NCI-H524 treated with DMSO at 0.1 percent for 48 hours (cell line): ENCODE measurements around the gene ANKRD37.
"Not testable (repeated sequence)": the region's sequence is repeated elsewhere in the genome, so short reads cannot be mapped to it uniquely, and the experiment has no call there.

ENCODE experiments used
- DNase-seq: peaks from one replicate; lab custom pipeline; 2025; lab: John Stamatoyannopoulos, UW

ANKRD37 gene, protein sequence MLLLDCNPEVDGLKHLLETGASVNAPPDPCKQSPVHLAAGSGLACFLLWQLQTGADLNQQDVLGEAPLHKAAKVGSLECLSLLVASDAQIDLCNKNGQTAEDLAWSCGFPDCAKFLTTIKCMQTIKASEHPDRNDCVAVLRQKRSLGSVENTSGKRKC

DNA sequence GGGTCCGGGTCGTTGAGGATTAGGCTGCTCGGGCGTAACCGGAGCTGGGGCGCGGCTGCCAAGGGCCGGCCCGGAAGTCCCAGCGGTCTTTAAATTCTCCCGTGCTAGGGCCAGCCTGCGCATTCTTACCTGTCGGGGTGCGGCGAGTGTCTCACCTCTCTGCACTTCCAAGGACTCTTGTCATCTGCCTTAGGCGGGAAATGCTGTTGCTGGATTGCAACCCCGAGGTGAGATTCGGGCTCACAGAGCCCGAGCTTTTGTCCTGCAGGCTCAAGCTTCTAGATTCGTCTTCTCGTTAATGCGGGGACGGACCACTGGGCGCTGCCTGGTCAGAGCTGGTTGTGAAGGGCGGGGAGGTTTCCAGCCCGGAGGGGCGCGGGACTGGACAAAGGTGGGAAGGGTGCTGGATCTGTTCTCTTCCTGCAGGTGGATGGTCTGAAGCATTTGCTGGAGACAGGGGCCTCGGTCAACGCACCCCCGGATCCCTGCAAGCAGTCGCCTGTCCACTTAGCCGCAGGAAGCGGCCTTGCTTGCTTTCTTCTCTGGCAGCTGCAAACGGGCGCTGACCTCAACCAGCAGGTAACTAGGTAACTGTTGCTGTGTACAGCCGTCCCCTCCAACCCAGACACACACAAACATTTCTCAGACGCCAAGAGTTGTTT, at the start of gene ANKRD37:
Gene ANKRD37, plus strand, starts transcription at position 118 of the 662 bp plus-strand sequence. Its CDS starts 83 bp downstream, at position 201.
- no peak for DNase-seq

DNA sequence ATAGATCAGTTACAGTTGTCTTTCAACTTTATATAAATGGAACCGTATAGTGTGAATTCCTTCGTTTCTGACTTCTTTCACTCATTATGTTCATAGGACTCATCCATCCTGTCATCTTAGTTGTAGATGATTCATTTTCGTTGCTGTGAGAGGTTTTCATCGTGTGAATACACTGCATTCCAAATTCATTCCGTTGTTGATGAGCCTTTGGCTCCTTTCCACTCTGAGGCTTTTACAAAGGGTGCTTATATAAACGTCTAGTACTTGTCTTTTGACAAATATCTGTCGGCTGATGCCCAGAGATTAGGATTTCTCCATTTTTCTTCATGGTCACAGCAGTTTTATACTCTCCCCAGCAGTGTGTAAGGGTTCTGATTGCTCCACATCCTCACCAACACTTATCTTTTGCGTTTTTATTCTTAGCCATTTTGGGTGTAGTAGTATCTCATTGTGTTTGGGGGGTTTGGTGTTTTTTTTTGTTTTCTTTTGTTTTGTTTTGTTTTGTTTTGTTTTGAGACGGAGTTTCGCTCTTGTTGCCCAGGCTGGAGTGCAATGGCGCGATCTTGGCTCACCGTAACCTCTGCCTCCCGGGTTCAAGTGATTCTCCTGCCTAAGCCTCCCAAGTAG, 49.6 kb upstream of the ANKRD37 start:
- no peak for DNase-seq

DNA sequence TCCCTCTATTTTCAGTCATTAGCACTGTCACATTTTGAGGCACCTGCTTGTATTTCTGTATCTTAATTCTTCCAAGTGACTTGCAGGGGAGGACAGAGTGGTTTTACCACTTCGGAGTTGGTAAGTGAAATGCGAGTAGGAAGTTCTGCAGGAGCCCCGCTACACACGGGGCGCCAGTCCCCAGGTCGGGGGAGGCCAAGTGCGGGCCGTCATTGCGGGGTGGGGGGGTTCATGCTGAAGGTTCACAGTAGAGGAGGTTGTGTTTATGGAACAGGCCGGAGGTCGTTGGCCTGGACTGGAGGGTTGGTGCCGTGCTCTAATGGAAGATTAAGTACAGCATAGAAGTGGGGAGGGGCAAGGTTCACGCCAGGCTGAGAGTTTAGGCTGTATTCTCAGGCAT, 45.0 kb upstream of the ANKRD37 start:
- DNase-seq: no peak

DNA sequence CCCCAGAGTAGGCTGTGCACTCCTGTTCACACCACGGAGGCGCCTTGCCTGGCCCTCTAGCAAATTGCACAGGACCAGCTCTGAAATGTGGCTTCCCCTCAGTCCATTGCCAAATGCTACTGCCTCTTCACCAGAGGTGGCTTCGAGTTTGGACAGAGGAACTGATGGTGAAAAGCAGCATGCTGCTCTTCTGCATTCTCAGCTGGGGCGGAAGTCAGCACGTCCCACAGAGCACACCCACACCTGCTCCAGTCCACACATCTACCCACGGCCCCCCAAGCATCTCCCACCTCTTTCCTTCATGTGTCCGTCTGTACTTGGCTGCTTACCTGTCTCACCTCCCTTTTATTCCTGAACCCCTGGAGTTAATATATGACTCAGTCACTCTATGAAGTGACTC, 44.4 kb upstream of the ANKRD37 start:
- no peak for DNase-seq

DNA sequence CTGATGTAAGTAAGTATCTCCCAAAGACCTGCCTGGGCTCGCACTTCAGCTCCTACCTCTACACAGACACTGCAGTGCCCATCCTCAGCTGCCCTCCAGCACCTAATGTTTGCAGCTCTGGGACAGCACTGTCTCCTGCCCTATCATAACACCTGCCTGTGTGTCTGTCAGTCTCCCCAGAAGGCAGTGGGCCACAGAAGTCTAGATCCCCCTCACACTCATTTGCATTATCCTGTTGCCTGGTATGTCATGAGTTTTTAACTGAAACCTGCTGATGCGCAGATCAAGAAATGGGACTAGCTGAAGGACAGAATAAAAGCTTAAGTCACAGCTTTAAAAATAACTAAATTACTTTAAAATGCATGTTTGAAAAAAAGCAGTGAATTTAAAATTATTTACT, 43.9 kb upstream of the ANKRD37 start:
- DNase-seq: no peak

DNA sequence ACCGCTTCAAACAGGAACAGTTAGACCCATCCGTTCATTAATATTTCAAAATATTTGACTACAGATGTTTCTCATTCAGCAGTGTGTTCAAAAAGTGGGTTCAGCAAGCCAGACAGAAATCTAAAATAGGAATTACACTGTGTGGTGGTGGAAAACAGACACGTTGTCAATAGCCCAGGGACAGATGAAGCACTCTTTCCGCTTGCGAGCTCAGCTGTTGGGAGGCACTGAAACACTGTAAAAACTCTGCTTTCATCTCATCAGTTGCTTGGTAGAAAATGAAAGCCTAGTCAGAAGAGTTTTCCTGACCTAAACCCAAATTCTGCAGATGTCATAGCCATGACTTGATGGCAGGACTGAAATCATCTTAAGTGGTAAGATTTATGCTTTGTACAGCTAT, 39.4 kb upstream of the ANKRD37 start:
- no peak for DNase-seq

DNA sequence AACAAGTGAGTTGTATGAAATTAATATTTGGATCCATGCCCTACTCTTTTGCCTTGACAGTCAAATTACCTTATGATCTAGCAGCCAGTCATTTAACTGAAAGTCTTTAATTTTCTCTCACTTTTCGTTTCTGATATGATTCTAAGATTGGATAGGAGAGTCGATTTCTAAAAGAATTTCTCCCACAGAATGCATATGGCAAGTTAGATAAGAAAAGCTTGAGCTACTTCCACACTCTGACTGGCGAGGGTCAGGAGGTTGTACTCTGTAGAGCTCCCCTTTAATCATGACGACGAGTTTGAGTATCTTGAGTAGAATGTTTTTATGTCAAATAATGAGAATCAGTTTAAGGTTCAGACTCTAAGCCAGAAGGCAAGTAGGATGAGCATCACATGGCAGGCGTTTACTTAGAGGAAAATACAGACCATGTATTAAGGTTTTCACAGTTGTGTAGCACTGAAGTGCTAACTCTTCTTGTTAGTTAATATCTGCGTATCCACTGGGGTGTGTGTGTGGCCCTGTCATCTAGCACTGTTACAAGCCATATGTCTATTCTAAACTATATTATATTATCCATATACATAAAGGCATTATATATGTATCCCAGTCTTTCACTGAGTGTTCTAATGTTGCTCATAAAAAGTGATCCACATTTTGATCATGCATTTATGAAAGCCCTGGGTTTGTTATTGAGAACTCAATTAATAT, 38.8 kb upstream of the ANKRD37 start:
- DNase-seq: no peak

DNA sequence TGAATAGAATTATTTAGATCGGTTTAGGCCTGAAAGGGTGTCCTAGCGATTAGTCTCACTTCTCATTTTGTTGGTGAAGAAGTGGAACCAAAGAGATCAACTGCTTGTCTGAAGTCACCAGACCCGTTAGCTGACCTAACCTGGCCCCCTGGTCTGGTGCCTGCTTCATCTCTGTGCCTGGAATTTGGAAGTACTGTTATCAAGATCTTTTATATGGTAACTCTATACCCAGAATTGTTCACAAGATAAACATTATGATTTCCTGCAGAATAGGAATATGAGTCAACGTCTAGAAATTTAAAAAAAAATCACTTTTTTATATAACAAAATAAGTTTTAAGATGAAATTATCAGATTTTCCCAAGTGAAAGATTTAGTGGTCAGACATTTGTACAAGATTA, 38.1 kb upstream of the ANKRD37 start:
- DNase-seq: no peak

DNA sequence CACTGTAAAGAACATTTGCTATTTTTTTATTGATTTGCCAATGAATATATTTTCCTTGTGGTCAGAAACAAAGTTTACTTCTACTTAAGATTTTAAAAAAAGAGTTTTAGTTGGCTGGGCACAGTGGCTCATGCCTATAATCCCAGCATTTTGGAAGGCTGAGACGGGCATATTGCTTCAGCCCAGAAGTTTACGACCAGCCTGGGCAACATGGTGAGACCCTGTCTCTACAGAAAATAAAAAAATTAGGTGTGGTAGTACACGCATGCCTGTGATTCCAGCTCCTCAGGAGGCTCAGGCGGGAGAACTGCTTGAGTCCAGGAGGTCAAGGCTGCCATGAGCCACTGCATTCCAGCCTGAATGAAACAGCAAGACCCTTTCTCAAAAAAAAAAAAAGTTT, 37.7 kb upstream of the ANKRD37 start:
- DNase-seq: no peak

DNA sequence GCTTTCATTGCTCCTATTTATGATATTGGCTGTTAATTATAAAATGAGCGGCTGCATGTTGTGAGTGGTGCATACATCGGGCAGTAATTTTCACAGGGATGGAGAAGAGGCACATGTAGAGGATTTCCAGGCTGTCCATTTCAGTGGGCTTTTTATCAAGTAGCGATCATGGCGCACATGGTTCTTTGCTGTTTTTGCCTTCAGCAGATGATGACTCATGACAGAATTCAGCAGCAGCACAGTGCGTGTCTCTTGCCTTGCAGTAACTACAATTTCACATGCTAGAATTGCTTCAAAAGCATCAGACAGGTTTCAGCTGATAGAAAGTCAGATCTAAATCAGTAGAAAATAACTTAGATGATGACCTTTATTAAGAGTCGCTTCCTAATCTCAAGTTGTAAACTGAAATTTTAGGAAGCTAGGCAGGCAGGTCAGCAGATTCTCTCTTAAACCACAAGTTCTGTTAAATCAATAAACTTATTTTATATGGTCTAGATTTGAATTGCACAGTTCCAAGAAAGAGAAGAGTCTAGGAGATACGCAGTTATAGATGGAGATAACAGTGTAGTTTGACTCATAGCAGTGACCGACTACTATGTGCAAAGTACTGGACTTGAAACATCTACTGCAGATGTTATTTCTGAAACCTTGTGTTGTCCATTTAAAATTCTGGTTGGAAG, 36.7 kb upstream of the ANKRD37 start:
- DNase-seq: no peak

DNA sequence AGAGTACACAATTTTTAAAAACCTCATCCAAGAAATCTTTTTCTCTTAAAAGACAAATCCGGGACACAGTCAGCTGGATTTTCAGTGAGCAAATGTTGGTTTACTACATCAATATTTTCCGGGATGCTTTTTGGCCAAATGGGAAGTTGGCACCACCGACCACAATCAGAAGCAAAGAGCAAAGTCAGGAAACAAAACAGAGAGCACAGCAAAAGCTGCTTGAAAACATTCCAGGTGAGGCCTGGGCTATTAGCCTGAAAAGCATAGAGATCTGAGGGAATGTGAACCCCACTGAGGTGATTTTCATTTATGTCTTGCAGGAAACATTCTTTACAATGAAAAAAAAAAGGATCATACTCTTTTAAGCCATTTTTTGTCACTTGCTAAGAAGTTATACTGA, 34.8 kb upstream of the ANKRD37 start:
- DNase-seq: no peak

DNA sequence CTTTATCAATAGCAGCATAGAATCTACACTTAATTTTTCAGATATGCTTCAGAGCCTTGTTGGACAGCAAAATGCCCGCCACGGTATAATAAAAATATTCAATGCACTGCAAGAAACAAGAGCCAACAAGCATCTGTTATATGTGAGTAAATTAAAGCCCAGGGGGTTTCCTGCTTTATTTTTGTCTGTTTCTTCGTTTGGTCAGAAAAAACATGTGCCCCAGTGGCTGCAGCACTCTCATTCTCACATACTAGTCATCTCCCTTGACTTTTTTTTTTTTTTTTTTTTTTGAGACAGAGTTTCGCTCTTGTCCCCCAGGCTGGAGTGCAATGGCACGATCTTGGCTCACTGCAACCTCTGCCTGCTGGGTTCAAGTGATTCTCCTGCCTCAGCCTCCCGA, 34.1 kb upstream of the ANKRD37 start:
- not testable (repeated sequence) for DNase-seq

DNA sequence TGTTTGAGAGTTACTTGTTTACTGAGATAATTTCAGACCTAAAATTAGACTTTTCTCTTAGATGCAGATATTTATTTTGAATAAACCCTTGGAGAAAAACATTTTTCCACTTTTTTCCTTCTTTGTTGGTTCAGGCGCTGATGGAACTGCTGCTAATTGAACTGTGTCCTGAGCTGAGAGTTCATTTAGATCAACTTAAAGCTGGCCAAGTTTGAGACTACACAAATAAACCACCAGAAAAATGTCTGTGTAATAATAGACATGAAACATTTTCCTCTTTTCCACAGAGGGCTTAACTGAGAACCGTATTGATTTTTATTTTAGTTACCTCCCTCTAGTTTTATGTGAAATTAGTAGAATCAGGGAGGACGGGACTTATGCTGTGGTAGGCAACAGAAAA, 33.4 kb upstream of the ANKRD37 start:
- no peak for DNase-seq

DNA sequence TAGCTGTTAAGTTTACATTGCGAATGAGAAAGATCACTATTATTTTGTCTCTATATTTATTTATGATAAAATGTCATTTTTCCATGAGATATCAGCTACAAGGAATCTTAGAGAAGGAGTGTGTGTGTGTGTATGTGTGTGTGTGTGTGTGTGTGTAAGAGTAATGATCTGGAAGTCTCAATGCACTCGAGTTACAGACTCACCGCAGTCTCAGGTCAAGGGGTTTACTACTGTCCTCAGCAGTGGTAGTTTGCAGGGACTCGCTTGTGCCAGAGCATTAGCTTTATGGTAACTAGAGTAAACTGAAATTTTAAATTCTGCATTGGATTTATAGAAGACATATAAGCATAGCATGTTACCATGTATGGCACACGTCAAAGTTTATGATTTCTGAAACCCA, 31.8 kb upstream of the ANKRD37 start:
- no peak for DNase-seq

DNA sequence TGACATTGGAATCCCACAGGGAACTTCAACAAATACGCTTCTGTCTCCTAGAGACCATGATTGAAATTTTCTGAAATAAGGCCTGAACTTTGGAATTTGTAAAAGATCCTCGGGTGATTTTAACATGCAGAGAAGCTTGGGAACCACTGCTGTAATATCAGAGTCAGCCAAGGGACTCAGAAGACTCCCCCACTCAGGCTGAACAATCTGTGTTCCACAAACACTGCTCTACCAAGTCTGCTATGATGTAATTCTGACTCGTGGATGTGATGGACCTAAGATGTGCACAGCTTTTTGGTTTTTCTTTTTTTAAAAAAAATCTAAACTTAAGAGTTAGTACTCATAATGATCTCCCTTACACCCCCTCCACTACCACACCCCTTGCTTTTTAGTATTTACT, 26.9 kb upstream of the ANKRD37 start:
- no peak for DNase-seq

DNA sequence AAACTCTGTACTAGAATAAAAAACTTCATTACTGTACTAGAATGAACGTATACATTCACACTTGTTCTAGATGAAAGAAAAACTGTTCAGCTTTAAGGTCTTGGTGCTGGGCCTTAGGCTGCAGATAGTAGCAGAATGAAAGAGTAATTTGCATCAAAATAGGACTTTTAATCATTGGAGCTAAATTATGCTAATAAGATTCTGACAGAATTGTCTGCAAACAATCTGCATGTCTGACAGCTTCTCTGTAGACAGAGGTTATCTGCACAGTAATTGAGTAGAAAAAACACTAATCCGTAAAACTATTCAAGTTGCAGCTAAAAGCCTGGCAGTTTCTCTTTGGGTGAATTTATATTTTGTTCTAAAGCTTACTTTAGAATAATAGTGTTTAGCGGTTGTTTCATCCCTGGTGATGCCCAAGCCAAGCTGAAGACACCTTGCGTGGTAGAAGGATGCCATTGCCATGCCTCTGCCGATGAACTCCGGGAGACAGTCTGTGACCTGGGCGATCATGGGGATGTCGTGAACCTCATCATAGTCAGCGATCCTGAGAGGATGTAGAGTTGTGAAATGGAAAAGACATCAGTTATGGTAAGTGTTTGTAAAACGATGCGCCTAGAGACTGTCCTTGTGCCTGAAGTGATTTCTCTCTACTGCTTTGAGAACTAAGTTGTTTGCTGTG, 26.2 kb upstream of the ANKRD37 start:
- no peak for DNase-seq

DNA sequence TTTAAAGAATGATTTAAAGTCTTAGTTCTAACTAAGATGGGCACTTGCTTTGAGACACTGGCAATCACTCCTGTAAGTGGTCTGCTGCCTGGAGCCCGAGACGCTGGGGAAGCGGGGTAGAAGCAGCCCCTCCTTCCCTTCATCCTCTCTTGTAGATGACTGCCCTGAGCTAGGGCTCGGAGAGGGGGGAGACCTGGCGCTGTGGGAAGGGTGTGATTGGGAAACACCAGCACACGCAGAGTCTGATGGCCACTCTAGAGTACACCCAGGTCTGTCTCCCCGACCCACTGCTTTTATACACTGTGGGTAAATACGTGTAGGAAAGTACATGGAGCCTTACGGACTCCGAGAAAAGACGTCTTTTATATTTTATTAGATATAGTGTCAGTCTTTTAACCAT, 24.9 kb upstream of the ANKRD37 start:
- no peak for DNase-seq

DNA sequence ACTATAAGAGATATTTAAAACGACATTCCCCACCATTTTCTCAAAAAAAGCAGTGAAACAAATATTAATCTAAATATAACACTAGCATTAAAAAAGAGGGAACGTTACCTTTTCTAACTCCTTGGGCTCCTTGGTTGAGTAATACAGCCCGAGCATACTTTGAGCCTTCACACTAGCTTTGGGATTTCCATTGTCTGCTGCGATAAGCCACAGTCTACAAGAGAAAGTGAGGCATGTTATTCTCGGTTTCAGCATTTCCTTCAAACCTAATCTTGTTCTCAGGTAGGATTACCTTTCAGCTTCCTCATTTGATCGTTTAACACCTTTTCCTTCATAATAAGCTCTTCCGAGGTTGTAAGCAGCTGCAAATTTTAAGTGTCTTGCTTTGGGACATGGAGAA, 22.6 kb upstream of the ANKRD37 start:
- no peak for DNase-seq

DNA sequence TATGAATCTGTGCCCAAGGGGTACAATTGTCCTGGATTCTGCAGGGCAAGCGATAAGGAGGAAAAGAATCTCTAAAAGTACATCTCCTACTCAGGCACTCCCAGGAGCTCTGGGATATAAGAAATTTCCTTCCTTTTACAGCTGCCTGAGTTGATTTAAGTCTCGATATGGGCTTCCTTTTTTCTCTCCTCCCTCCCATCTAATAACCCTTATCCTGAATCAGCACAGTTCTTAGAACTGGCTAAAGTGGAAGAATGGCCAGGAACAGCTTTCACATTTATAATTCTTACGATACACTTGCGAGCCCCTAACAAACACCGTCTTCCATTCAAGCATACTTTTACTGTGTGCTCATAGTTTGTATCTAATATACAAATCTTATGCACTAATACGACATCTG, 22.1 kb upstream of the ANKRD37 start:
- no peak for DNase-seq

DNA sequence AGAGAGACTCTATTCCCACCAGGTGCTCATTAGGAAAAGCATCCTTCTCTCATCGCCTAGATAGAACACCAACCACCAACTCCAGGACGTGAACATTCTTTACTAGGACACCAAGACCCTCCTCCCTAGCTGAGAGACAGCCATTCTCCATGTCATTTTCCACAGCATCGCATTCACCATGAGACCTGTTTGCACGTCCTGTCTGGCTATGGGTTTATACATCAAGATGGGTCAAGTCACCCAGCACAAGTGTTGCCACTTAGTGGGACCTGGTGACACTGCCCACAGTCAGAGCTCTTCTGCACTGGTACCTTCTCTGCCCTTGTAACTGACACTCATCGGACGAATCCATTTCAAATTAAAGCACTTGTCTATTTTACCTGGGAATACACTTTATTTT, 18.4 kb upstream of the ANKRD37 start:
- DNase-seq: no peak

DNA sequence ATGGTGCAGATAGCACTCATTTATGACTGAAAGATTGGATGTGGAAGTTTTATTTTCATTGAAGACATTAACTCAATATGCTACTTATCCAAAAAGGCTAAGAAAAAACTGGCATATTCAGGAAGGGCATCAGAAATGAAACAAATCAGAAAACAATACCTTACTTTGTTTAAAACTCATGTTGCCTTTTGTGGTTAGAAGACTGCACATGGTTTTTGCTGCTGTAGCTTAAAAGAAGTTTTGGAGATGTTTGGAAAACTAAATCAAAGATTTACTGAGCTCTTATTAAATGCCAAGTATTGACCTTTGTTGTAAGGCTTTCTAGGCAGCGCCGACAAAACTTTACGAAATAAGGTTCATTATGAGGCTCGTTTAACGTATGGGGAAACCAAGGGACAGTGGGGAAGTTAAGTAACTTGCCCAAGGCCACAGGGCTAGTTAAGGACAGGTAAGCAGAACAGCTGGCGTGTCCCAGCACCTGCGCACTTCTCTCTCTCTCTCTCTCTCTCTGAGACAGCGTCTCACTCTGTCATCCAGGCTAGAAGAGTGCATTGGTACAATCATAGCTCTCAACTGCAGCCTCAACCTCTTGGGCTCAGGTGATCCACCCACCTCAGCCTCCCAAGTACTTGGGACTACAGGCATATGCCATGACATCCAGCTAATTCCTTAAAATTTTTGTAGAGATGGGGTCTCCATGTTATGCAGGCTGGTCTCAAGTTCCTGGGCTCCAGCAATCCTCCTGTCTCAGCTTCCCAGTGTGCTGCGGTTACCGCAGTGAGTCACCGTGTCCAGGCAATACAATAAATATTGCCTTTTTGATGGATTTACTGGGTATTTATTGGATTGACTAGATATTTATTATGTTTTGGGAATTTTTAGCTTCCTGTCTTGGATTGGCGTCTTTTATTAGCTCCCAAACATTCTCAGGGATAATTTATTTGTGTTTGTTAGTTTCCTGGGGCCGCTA, 17.0 kb upstream of the ANKRD37 start:
- no peak for DNase-seq
